Sigmoid colon (tissue), 7 donors: ENCODE results near the gene TMPRSS11B. TPM values are rescaled to one million over a fixed set of nuclear protein-coding genes. Genes with fewer than 3 reads are reported as not detected.

Experiments
- DNase-seq: peaks from one replicate; pipeline ENCODE4 v3.0.0-alpha.2; 2019
- H3K27ac ChIP-seq, 4 donors: fragments of 200-600 bp; sonication (generic); one replicate each; pipeline ENCODE4 v1.5.1; 2016 to 2019; ENCODE audit warnings: mild to moderate bottlenecking in 1 of 4
- H3K27me3 ChIP-seq, 3 donors: fragments of 200-600 bp; sonication (generic); one replicate each; pipeline ENCODE4 v1.5.1; 2019; ENCODE audit warnings: mild to moderate bottlenecking in 1 of 3
- H3K36me3 ChIP-seq, 4 donors: fragments of 200-600 bp; sonication (generic); one replicate each; pipeline ENCODE4 v1.5.1; 2016 to 2019
- H3K4me1 ChIP-seq, 4 donors: fragments of 200-600 bp; sonication (generic); one replicate each; pipeline ENCODE4 v1.5.1; 2017 to 2019
- H3K4me3 ChIP-seq, 4 donors: fragments of 200-600 bp; sonication (generic); one replicate each; pipeline ENCODE4 v1.5.1; 2017 to 2019; ENCODE audit warnings: mild to moderate bottlenecking in 2 of 4, moderate library complexity in 1 of 4
- H3K9me3 ChIP-seq, 4 donors: fragments of 200-600 bp in 3 of 4; sonication (generic) in 3 of 4; one replicate each; pipeline versions ENCODE4 v1.5.1 to v1.6.1; 2013 to 2019
- CTCF ChIP-seq, 4 experiments: fragments of 450-650 bp in 3 of 4; fragments of 200-600 bp in 1 of 4; IDR thresholded peaks; one replicate each; pipeline ENCODE4 v1.5.1; 2016 to 2019; ENCODE audit warnings: antibody characterized with exemption in 4 of 4, mild to moderate bottlenecking in 3 of 4, moderate library complexity in 2 of 4
- EP300 ChIP-seq, 4 donors: sonication (generic); formaldehyde crosslinking; IDR thresholded peaks; one replicate each; pipeline ENCODE4 v1.6.1; 2017; ENCODE audit warnings: antibody characterized with exemption in 4 of 4
- POLR2A ChIP-seq, 2 donors: fragments of 450-650 bp; IDR thresholded peaks; one replicate each; pipeline ENCODE4 v1.6.1; 2016; ENCODE audit warnings: antibody characterized with exemption in 2 of 2, mild to moderate bottlenecking in 2 of 2, moderate library complexity in 2 of 2
- POLR2AphosphoS5 ChIP-seq, 4 donors: sonication (generic); formaldehyde crosslinking; IDR thresholded peaks; one replicate each; pipeline ENCODE4 v1.6.1; 2017; ENCODE audit warnings: antibody characterized with exemption in 4 of 4
- WGBS, 2 donors: extraction: QIAGEN DNeasy Blood & Tissue Kit; methylation state at CpG; one replicate each; pipeline ENCODE4 v1.1.7; 2013; 5-methylcytosine and 5-hydroxymethylcytosine counted together
- intact Hi-C: fragments of 100-400 bp; cut with DNase I; formaldehyde crosslinking; loops from one replicate; pipeline ENCODE4 v1.15.1; 2023
- polyA plus RNA-seq, 3 donors: library from polyadenylated mRNA; stranded (reverse); fragments of 200-250 nt; gene quantifications; one replicate each; pipeline ENCODE4 v1.2.3, GENCODE V29; 2013
- total RNA-seq, 4 donors: library from RNA; depleted of rRNA; stranded (reverse); fragments of >200 nt; gene quantifications; one replicate each; pipeline ENCODE4 v1.1.0, GENCODE V29; 2016
- donor health status: healthy with polysubstance abuse.
- donor health status: Bipolar disorder and iron deficiency.
- donor health status: healthy.

The TMPRSS11B gene
- total RNA-seq (not detected), polyA plus RNA-seq (1 to 10 TPM in 1 of 3 donors, under 1 TPM in 1, not detected in 1; 0.12 to 1.2 TPM)

- intact Hi-C loops, result no loop called here
- 80 to 88% methylated on average over 6 of the region's 6 CpGs for WGBS, 2 donors
These were observed at the start of gene TMPRSS11B for GRCh38 chr4:68245594-68245993. Gene TMPRSS11B, minus strand, starts transcription at chr4:68245694. Its CDS starts 136 bp downstream, at chr4:68245558.

GRCh38 chr4:68291256-68291655 is 45.8 kb upstream of the TMPRSS11B start:
- no peak overlapping the region for H3K4me3 ChIP-seq
- H3K36me3 ChIP-seq, result no peaks in the 10 kb centered on the region
- no peaks in the 10 kb centered on the region for H3K4me1 ChIP-seq
- intact Hi-C loops, result no loop called here
- no peaks in the 10 kb centered on the region for H3K9me3 ChIP-seq
- WGBS, 2 donors, result 79 to 97% methylated on average over 1 of the region's 1 CpG
- no peaks in the 10 kb centered on the region for H3K27me3 ChIP-seq
- H3K27ac ChIP-seq, result no peak overlapping the region
- TF ChIP-seq POLR2A (IDR thresholded peaks at IDR 0.05) (no peak), CTCF (IDR thresholded peaks at IDR 0.05) (no peak), EP300 (IDR thresholded peaks at IDR 0.05) (no peak), POLR2AphosphoS5 (IDR thresholded peaks at IDR 0.05) (no peak)
- DNase-seq, result no peak

More at GRCh38 chr4:68245594-68245993, at the start of gene TMPRSS11B:
- Histone ChIP-seq H3K4me3 (no peak within 1 kb of the TSS), H3K4me1 (no peaks in the 10 kb centered on the region), H3K9me3 (no peaks in the 10 kb centered on the region), H3K27ac (no peak within 1 kb of the TSS), H3K36me3 (no peaks in the 10 kb centered on the region), H3K27me3 (no peaks in the 10 kb centered on the region)
- DNase-seq, result no peak
- no peak for TF ChIP-seq POLR2AphosphoS5 (IDR thresholded peaks at IDR 0.05)
- TF ChIP-seq CTCF (IDR thresholded peaks at IDR 0.05), result no peak
- TF ChIP-seq EP300 (IDR thresholded peaks at IDR 0.05), result no peak
- TF ChIP-seq POLR2A (IDR thresholded peaks at IDR 0.05), result no peak

- H3K36me3 ChIP-seq, result no peaks in the 10 kb centered on the region
- no peak overlapping the region for H3K27ac ChIP-seq
- no peak overlapping the region for H3K4me3 ChIP-seq
- no peak for DNase-seq
- WGBS, 2 donors, result 74 to 80% methylated on average over 2 of the region's 2 CpGs
- no peaks in the 10 kb centered on the region for H3K9me3 ChIP-seq
- no peaks in the 10 kb centered on the region for H3K4me1 ChIP-seq
- TF ChIP-seq CTCF (IDR thresholded peaks at IDR 0.05), result no peak
- TF ChIP-seq POLR2AphosphoS5 (IDR thresholded peaks at IDR 0.05), result no peak
- no peak for TF ChIP-seq EP300 (IDR thresholded peaks at IDR 0.05)
- TF ChIP-seq POLR2A (IDR thresholded peaks at IDR 0.05), result no peak
- intact Hi-C loops, result no loop called here
- no peaks in the 10 kb centered on the region for H3K27me3 ChIP-seq
These were observed 42.9 kb upstream of the TMPRSS11B start for GRCh38 chr4:68288393-68288740.

- H3K36me3 ChIP-seq, result no peaks in the 10 kb centered on the region
- H3K9me3 ChIP-seq, result no peaks in the 10 kb centered on the region
- no peak for TF ChIP-seq CTCF (IDR thresholded peaks at IDR 0.05)
- TF ChIP-seq POLR2AphosphoS5 (IDR thresholded peaks at IDR 0.05), result no peak
- no peak for TF ChIP-seq POLR2A (IDR thresholded peaks at IDR 0.05)
- no peak for TF ChIP-seq EP300 (IDR thresholded peaks at IDR 0.05)
- H3K4me1 ChIP-seq, result no peaks in the 10 kb centered on the region
- intact Hi-C loops, result no loop called here
- H3K27me3 ChIP-seq, result no peaks in the 10 kb centered on the region
- DNase-seq, result no peak
- 53 to 58% methylated on average over 3 of the region's 3 CpGs for WGBS, 2 donors
- no peak overlapping the region for H3K27ac ChIP-seq
- H3K4me3 ChIP-seq, result no peak overlapping the region
These were observed 42.4 kb upstream of the TMPRSS11B start for GRCh38 chr4:68287704-68288392.

GRCh38 chr4:68283714-68284113 is 38.2 kb upstream of the TMPRSS11B start:
- Histone ChIP-seq H3K27me3 (no peaks in the 10 kb centered on the region), H3K36me3 (no peaks in the 10 kb centered on the region), H3K4me3 (no peak overlapping the region), H3K27ac (no peak overlapping the region), H3K4me1 (no peaks in the 10 kb centered on the region), H3K9me3 (no peaks in the 10 kb centered on the region)
- DNase-seq, result no peak
- WGBS, 2 donors, result 42 to 73% methylated on average over 3 of the region's 3 CpGs
- TF ChIP-seq CTCF (IDR thresholded peaks at IDR 0.05) (no peak), POLR2A (IDR thresholded peaks at IDR 0.05) (no peak), EP300 (IDR thresholded peaks at IDR 0.05) (no peak)
- intact Hi-C loops, result no loop called here
